HG02973 (cell line): ENCODE data around the gene SLFN12.
"Not testable (repeated sequence)": the region's sequence is repeated elsewhere in the genome, so short reads cannot be mapped to it uniquely, and the experiment has no call there.

Experiments used
- ATAC-seq: cut with Tn5 transposase; IDR thresholded peaks from one replicate; pipeline ENCODE4 v1.9.1; 2021; ENCODE audit warnings: moderate library complexity; ENCODE audit not compliant: unreplicated experiment

SLFN12 gene

DNA sequence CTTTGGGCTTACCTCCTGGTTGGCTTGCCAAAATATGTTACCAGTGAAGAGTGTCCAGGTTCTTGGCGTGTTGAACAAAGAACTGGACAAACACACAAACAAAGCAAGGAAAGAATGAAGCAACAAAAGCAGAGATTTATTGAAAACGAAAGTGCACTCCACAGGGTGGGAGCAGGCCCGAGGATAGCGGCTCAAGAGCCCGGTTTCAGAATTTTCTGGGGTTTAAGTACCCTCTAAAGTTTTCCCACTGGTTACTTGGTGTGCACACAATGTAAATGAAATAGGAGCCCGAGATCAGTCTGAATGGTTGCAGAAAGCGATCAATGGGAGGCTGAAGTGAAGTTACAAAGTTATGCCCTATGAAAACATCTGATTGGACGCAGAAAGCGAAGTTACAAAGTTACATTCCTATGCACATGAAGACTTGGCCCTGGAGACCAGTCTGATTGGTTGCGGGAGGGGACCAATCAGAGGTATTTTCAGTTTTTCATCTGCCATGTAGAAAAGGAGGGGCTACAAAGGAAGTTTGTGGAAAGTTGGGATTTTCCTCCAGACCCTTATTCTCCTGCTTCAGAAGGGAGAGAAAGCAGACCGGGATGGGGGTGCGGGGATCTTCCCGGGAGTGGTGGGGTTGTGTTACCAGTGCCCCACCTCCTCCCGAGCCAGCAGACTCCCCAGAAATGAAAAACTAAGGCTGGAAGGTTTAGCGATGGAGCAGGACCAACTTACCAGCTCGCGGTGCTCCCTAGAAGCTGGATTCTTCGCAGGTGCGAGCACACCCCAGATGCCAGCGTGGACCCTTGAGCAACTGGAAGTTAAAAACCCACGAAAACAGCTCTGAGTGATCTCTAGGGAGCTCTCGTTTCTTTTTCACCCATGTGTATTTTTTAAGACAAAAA lies at the start of gene SLFN12:
TSS of gene SLFN12 (minus strand) at position 325 of the 899 bp plus-strand sequence. CDS start 9,472 bp downstream, outside the sequence.
- peak; percentile 81 for ATAC-seq

DNA sequence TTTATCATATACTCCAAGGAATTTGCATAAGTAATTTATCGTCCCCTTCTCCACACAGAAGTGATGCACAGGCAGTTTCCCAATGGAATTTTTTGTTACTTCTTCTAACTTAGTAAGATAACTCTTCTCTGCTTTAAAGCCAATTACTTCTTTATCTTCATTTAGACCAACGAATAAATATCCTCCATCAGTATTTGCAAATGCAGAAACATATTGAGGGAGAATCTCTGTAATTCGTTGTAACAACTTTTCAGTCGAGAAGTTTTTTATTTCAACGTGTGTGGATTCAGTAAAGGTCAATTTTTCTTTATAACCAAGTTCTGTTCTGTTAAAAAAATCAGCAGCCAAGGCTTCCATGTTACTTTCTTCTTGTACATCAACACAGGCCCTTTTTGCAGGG lies 47.0 kb upstream of the SLFN12 start:
- no peak for ATAC-seq

DNA sequence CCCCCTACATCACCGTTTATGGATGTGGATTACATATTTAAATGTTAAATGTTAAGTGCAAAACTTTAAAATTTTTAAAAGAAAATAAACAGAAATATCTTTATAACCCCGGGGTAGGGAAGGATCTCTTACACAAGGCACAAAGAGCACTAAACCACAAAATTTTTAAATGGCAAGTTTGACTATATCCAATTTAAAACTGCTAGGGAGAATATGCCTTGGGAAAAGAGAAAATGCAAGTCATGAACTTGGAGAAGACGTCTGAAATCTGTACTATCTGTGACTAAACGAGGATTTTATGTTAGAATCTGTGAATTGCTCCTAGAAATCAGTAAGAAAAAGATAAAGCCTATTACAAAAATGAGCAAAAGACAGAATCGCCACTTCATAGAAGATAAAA lies 44.9 kb upstream of the SLFN12 start:
- ATAC-seq = no peak

DNA sequence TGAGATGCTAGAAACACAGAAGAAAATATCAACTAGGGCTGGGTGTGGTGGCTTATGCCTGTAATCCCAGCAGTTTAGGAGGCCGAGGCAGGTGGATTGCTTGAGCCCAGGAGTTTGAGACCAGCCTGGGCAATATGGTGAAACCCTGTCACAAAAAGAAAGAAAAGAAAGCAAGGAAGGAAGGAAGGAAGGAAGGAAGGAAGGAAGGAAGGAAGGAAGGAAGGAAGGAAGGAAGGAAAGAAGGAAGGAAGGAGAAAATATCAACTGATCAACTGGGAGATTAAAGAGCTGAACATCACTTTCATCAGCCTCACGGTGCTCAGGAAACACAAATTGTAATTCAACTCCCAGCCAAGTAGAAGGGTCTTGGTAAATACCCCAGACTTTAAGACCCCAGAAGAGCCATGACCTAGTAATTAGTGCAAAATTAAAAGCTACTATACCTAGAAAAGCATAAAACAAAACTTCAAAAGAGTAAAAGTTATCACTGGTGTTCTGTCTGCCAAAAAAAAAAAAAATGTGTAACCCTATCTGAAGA lies 44.1 kb upstream of the SLFN12 start:
- ATAC-seq = no peak

DNA sequence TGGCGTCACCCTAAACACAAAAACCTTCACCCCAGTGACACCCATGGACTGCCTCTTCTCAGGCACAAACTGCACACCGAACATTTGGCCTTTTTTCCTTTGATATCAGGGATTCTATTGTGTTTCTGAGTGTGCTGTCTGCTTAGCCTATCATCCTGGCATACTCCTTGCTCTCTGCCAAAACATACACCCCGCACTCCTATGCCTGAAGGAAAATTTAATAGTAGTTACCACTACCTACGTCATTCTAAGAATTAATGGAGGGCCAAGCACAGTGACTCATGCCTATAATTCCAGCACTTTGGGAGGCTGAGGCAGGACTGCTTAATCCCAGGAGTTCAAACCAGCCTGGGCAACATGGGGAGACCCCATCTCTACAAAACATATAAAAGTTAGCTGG lies 36.2 kb upstream of the SLFN12 start:
- no peak for ATAC-seq

DNA sequence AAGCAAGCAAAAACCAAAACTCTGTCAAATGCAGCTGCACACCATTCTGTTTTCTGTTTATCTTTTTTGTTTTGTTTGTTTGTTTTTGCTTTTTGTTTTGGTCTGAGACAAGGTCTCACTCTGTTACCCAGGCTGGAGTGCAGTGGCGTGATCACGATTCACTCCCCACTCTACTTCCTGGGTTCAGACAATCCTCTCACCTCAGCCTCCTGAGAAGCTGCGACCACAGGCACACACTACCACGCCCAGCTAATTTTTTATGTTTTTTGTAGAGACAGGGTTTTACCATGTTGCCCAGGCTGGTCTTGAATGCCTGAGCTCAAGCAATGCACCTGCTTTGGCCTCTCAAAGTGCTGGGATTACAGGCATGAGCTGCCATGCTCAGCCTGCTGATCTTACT lies 35.5 kb upstream of the SLFN12 start:
- no peak for ATAC-seq

DNA sequence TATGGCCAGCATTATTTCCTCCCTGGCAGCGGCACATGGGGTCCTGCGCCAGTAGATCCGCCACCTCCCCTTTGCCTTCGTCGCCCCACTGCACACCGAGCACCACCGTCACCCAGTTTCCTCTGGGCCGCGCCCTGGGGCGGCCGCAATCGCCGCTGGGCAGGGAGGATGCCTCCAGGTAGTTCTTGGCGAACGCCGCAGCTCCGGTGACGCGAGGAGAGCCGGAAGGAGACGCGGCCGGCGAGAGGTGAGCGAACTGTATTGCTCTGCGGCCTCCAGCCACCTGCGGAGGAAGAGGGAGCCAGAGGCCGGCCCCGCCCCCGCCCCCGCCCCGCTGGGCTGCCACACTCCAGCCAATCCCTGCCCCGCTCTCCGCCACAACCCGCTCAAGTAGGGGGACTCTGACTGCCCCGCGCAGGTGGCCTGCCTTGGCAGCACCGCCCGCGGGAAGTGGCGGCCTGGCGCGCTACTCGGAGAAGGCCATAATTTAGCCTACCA lies 28.1 kb upstream of the SLFN12 start:
- ATAC-seq = peak; percentile 76

DNA sequence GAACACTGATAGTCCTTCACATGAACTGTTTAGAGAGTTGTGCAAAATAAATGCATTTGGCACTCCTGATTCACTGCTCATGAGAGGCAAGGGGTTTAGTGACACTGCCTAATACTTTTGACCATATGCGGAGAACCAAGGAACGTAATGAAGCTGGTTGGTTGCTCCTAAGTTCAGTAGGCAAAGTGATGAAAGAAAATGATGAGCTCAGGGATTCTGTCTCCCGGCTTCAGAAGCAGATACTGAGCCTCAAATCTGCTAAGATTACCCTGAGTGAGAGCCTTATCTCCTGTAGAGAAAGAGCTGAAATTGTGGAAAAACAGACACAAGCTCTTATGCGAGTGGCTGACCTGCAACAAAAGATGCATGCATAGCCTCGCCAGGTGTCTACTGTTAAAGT lies 21.7 kb upstream of the SLFN12 start:
- ATAC-seq = not testable (repeated sequence)

DNA sequence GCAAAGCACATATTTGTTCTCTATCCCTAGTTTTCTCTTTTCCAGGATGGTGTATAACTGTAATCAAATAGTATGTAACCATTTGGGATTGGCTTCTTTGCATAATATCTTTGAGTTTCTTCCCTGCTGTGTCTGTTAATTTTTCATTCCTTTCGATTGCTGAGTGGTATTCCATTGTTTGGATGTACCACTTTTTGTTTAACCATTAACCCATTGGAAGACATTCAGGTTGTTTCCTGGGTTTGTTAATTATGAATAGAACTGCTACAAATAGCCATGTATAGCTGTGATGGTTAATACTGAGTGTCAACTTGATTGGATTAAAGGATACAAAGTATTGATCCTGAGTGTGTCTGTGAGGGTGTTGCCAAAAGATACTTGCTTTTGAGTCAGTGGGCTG lies 20.9 kb upstream of the SLFN12 start:
- no peak for ATAC-seq

DNA sequence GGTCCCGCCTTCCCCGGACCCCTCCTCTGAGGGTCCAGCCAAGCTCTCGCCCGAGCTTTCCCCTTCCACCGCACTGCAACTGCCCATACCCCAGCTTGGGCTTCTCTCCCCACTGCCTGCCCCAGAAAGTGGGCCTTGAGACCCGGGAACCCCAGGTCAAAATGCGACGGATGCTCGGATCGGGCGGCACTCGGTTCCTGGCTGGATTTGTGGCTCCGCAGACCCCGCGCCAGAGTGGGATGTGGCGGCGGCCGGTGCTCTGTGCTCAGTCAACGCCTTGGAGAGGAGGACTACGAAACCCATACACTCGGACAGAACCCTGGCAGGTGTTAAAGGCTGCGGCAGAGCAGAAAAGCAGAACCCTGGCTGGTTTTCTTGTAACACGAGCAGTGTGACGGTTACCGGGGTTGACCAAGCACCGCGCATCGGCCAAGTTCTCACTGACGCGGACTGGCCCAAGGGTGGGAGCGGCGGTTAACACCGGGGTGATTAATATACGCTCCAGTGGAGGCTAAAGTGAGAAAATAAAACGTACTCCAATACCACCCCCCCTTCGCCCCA lies 17.2 kb upstream of the SLFN12 start:
- ATAC-seq = no peak

DNA sequence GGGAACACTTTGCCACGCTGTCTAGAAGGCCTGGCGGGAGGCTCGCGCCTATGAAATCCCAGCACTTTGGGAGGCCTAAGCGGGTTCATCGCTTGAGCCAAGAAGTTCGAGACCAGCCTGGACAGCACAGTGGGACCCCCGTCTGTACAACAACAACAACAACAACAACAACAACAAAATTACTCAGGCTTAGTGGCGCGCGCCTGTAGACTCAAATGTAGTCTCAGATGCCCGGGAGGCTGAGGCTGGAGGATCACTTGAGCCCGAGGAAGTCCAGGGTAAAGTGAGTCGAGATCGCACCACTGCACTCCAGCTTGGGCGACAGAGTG lies 16.6 kb upstream of the SLFN12 start:
- no peak for ATAC-seq

DNA sequence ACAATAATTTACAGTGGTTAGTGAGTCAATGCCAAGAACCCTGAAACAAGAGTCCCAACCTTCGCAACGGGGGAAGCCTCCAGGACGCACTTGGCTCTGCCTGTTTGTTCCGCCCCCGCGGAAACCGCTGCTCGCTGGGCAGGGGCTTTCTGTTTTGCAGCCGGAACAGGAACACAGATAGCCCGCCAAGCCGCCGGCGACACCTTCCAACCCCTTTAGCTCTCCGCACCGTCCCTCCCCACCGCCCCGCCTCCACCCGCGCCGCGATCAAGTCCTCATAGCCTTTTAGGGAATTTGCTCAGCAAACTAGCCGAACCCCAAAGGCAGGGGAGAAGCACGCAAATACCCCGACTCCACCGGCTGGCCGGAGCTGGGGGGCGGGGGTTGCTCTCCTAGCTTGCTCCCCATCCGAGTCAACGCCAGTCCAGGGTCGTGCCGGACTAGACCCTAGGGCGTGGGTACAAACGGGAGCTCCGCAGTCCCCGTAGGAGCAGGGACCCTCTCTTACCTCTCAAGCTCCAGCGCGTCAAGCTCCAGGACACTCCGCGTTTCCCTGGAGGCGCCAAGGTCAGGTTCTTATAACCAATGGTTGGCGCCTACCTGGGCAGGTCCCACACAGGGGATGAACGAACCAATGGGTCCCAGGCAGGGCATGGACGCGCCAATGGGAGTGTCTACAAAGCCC lies 16.1 kb upstream of the SLFN12 start, which contains the start of gene SLFN13:
TSS of gene SLFN13 (minus strand) at position 553 of the 685 bp plus-strand sequence. CDS start 3,086 bp downstream, outside the sequence.
- ATAC-seq = peak; percentile 68

DNA sequence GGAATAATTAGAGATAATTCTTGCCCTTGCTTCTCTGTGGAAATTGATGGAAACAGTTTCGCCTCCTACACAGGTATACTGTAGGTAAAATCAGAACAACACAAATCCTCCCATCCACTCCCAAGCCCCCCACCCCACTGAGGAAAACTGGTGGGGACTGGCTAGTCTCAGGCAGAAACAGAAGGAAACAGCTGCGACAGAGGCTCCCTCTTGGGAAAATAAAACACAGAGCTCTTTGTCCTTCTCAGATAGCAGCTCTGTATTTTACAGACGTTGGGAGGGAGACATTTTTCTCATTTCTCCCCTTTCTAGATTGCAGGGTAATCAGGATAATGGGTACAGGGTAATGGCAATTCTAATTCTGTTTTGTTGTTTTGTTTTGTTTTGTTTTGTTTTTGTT lies 15.2 kb upstream of the SLFN12 start:
- no peak for ATAC-seq

DNA sequence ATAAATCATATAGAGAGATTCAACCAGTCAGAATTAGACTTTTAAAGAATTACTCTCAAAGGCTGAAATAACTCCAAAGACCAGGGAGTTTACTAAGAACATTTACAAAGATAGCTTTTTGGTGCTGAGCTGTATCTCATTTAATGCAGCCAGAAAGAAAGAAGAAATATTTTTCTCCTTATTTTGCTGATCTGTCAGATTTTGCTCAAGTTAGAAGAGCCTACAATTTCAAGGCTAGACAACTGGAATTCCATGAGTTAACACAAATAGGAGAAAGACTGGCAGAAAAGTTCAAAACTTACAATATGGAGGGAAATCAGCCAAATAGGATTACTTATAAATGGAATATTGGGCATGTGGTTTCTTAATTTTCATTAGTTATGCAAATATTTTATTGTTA lies 6.1 kb upstream of the SLFN12 start:
- ATAC-seq = no peak

DNA sequence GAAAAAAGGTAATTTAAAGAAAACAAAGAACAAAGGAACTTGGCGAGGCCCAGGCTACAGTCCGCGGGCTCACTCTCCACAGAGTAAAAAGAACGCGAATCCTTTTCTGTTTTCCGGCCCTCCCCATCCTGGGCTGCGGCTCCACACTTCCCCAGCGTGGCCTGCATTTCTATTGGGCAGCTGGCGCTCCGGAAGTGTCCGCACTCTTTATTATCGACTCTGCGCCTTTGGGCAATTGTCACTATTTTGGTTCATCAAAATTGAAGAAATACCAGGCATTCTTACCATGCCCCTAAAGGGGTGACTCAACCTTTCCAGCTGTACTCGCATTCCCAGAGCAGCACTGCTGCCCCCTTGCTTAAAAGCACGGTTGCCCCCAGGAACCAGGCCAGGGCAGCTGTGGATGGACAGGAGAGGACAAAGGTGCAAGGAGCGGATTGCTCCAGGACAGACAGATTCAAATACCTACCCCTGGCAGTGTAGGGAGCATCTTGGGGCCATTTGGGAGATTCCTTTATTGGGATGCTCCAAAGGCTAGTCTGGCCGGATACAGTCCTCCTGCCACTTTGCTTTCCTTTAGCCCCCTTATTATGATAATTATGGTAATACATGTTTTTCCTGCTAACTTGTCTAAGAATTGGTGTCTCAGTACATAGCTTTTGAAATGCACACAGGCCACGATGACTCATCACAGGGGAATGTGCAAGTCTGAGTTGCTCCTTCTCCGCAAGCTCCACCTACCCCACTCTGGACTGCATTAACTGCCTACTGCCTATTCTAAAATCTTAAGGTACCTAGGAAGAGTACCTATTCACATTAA lies 985 bp upstream of the SLFN12 start:
- no peak for ATAC-seq

DNA sequence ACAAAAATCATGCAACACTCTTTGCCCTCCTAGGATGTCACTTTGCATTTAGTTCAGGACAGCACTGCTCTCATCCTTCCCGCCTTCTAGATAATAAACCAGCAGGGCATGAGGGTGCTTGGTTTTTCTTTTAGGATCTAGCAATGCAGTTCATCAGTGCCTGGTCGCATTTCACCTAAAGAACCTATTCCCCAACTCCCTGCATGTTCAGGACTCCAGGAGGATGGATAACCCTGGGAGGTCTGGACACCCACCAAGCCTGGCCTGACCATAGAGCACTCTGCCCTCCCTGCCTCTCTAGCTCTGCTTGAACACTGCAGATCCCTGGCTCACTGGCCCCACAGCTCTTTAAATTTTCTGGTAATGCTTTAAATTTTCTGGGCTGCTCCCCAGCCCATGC lies 2.6 kb downstream of the SLFN12 start:
- no peak for ATAC-seq

DNA sequence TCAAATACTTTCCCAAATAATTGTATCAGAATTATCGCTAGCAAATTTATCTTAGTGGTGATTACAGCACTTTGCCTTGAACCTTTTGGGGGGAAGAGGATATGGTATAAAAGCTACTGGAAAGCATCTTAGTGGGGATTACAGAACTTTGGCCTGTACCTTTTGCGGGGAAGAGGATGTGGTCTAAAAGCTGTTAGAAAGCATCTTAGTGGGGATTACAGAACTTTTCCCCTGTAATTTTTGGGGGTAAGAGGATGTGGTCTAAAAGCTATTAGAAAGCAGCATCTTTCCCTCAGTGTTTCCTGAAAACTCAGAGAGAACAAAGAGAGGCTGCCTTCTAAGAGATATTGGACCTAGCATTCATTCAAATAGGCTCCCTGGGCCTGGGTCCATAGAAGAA lies 4.1 kb downstream of the SLFN12 start:
- ATAC-seq = no peak

DNA sequence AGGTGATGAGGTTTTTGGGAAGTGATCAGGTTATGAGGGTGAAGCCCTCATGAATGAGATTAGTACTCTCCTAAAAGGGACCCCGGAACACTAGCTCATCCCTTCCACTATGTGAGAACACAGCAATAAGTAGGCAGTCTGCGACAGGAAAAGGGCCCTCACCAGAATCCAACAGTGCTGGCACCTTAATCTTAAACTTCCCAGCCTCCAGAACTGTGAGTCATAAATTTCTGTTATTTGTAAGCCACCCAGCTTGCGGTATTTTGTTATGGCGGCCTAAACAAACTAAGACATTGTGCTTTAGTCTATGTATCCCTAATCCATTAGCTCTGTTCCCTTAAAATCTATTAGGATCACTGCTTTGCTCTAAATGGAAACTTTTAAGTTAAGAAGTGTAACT lies 8.5 kb downstream of the SLFN12 start:
- no peak for ATAC-seq

DNA sequence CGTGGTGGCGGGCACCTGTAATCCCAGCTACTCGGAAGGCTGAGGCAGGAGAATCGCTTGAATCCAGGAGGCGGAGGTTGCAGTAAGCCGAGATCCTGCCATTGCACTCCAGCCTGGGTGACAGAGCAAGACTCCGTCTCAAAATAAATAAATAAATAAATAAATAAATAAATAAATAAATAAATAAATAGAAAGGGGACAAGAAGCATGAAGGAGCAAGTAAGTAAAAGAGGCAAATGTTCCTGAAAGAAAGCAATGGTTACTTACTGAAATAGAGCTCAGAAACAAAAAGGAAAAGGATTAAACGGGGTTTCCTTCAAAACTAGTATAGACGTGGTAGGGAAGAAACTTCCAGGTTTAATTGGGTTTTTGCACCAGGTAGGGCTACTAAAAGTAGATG lies 11.2 kb downstream of the SLFN12 start:
- ATAC-seq = not testable (repeated sequence)

DNA sequence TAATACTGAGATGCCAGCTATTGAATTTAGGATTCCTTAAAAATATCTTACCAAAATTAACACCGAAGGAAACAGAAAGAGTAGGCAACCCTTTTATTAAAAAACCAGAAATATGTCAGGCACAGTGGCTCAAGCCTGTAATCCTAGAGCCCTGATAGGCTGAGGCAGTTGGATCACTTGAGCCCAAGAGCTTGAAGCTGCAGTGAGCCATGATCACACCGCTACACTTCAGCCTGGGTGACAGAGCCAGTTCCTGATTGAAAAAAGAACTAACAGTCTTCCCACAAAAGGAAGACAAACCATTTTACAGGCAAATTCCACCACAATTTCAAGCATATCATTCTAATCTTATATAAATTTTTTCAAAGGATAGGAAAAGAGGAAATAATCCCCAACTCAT lies 15.6 kb downstream of the SLFN12 start:
- ATAC-seq = no peak

DNA sequence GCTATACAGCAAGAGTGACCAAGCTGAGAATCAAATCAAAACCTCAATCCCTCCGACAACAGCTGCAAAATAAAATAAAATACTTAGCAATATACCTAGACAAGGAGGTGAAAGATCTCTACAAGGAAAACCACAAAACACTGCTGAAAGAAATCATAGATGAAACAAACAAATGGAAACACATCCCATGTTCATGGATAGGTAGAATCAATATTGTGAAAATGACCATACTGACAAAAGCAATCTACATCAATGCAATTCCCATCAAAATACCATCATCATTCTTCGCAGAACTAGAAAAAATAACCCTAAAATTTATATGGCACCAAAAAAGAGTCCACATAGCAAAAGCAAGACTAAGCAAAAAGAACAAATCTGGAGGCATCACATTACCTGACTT lies 17.6 kb downstream of the SLFN12 start:
- ATAC-seq = not testable (repeated sequence)
